Fibroblast of skin of scalp (primary cell): ENCODE measurements around the gene ZNF124.

Source experiments
- DNase-seq: peaks from one replicate; pipeline ENCODE4 v3.0.0-alpha.2; 2013

ZNF124 gene

GRCh38 chr1:247111700-247112478 lies 59.9 kb downstream of the ZNF124 start:
- DNase-seq, result peak; percentile 35

GRCh38 chr1:247111259-247111699 lies 60.5 kb downstream of the ZNF124 start:
- DNase-seq, result peak; percentile 5

GRCh38 chr1:247110627-247111258 lies 61.1 kb downstream of the ZNF124 start:
- peak; percentile 6 for DNase-seq

GRCh38 chr1:247107694-247108093 lies 64.1 kb downstream of the ZNF124 start:
- no peak for DNase-seq

GRCh38 chr1:247105966-247106365 lies 65.9 kb downstream of the ZNF124 start:
- DNase-seq, result no peak
